ENCODE measurements around the gene PDZK1IP1.

The PDZK1IP1 gene

DNA sequence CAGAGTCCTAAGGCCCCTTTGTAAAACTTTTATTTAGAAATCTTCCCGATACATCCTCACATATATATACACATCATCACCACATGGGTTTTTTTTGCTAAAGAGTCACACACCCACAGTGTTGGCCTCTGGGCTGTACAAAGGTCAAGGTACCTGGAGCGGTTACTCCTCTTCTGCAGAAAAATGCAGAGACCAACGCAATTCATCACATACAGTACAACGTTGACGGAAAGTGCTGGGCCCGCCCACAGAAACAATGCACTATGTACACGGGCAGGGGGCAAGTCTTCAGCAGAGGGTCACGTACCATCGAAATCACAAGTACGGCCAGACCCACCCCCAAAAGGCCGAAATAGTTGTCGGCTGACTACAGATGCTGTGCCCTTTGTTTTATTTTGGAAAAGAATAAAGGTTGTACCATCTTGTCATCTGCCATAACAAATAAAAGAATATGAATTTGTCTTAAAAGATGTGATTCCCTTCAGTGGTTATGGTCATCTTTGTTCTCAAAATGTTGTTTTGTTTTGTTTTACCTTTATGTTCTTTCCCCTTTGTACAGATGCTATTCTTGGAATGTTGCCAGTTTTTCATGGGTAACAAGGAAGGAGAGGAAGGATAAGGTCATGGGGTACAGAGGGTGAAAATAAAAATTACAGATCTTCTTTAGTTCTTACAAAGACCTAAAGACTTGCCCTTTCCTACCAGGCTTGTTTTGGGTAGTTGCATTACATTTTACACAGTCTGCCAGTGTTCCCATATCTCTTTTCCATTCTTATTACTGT is 26.6 kb upstream of the PDZK1IP1 start:
- Mint-ChIP-seq H3K4me1 (no peaks in the 10 kb centered on the region), H3K27ac (ENCODE audit: low read depth) (no peak overlapping the region), H3K9me3 (no peaks in the 10 kb centered on the region), H3K4me3 (no peak overlapping the region), H3K36me3 (ENCODE audit: insufficient read depth) (no peaks in the 10 kb centered on the region), H3K27me3 (no peaks in the 10 kb centered on the region)
- DNase-seq (ENCODE audit: low spot score in 2 of 2) = no peak
- ATAC-seq (replicated peaks; ENCODE audit: extremely low read depth, poor library complexity, severe bottlenecking) = no peak

DNA sequence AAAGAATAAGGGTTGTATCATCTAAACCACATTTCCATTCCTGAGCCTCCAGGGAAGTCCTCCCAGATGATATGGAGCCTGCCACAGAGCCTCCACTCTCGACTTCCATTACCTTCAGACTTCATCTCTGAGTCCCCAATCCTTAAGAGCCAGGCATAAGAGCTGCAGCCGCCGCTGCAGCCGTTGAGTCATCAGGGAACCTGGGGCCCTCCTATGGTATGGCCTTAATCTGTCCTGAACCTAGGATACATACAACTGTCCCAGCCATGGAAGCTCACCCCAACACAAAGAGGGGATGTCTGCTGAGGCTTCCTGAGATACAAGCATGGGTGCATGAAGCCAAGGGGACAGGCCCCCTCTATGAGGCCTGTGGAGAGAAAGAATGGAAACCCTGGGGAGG is 25.9 kb upstream of the PDZK1IP1 start:
- H3K4me1 Mint-ChIP-seq = no peaks in the 10 kb centered on the region
- no peak overlapping the region for H3K27ac Mint-ChIP-seq (ENCODE audit: low read depth)
- H3K36me3 Mint-ChIP-seq (ENCODE audit: insufficient read depth) = no peaks in the 10 kb centered on the region
- ATAC-seq (replicated peaks; ENCODE audit: extremely low read depth, poor library complexity, severe bottlenecking) = no peak
- H3K27me3 Mint-ChIP-seq = peaks cover 3% of the 10 kb centered on the region
- no peak for DNase-seq (ENCODE audit: low spot score in 2 of 2)
- no peak overlapping the region for H3K4me3 Mint-ChIP-seq
- H3K9me3 Mint-ChIP-seq = no peaks in the 10 kb centered on the region

DNA sequence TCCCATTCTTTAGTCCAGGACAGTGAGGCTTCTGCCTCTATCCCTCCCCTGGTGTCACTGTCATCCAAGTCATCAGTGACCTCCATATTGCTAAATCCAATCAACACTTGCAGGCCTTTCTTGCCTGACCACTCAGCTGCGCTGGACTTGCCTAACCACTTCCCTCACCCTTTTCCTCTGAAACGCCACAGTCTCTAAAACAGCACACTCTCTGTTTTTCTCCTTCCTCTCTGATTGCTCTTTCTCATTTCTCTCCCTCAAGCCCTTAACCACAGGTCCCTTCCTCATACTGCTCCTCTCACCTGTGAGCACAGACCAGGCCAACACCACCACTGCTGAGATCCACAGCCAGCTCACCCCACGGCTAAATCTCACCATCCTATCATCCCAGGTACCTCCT is 24.7 kb upstream of the PDZK1IP1 start:
- Mint-ChIP-seq H3K27ac (ENCODE audit: low read depth) (no peak overlapping the region), H3K4me1 (no peaks in the 10 kb centered on the region), H3K27me3 (peaks cover 9% of the 10 kb centered on the region), H3K36me3 (ENCODE audit: insufficient read depth) (no peaks in the 10 kb centered on the region), H3K4me3 (no peak overlapping the region), H3K9me3 (no peaks in the 10 kb centered on the region)
- no peak for ATAC-seq (replicated peaks; ENCODE audit: extremely low read depth, poor library complexity, severe bottlenecking)
- DNase-seq (ENCODE audit: low spot score in 2 of 2) = no peak

DNA sequence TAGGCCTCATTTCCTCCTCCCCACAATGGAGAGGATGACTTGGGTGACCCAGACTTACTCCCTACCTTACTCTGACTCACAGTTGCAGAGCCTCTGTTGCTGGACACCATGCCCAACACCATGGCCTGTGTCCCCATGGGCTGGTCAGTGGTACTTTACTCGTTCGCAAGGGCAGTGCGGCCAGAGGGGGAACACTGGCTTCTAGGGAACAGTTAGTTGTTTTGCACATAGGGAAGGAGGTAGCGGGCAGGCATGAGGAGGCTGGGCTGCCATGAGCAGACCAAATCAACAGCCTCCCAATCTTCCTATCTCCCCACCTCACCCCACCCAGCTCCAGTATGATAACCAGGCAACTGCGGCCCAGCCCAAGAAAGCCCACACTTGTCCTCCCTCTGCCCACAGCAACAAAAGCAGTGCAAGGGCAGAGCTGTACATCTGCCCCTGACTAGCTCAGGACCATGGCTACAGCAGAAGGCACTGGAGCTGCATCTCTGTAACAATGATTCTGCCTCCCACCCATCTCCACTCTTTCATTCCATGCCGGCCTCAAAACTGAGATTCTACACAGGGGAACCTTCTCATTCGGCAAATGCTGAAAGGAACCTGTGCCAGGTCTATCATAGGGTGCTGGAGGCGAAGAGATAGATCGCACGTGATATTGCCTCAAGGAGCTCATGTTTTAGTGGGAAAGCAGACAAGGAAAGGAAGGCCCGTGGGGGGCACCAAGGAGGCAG is 23.6 kb upstream of the PDZK1IP1 start:
- DNase-seq (ENCODE audit: low spot score in 2 of 2) = no peak
- Mint-ChIP-seq H3K9me3 (no peaks in the 10 kb centered on the region), H3K36me3 (ENCODE audit: insufficient read depth) (no peaks in the 10 kb centered on the region), H3K4me1 (no peaks in the 10 kb centered on the region), H3K27me3 (peaks cover 18% of the 10 kb centered on the region), H3K4me3 (no peak overlapping the region), H3K27ac (ENCODE audit: low read depth) (no peak overlapping the region)
- no peak for ATAC-seq (replicated peaks; ENCODE audit: extremely low read depth, poor library complexity, severe bottlenecking)

- Mint-ChIP-seq H3K27me3 (peaks cover 18% of the 10 kb centered on the region), H3K4me1 (no peaks in the 10 kb centered on the region), H3K36me3 (ENCODE audit: insufficient read depth) (no peaks in the 10 kb centered on the region), H3K9me3 (no peaks in the 10 kb centered on the region), H3K4me3 (no peak overlapping the region), H3K27ac (ENCODE audit: low read depth) (no peak overlapping the region)
- ATAC-seq (replicated peaks; ENCODE audit: extremely low read depth, poor library complexity, severe bottlenecking) (no peak), DNase-seq (ENCODE audit: low spot score in 2 of 2) (no peak)
These were observed 22.9 kb upstream of the PDZK1IP1 start for GRCh38 chr1:47212636-47213229.

DNA sequence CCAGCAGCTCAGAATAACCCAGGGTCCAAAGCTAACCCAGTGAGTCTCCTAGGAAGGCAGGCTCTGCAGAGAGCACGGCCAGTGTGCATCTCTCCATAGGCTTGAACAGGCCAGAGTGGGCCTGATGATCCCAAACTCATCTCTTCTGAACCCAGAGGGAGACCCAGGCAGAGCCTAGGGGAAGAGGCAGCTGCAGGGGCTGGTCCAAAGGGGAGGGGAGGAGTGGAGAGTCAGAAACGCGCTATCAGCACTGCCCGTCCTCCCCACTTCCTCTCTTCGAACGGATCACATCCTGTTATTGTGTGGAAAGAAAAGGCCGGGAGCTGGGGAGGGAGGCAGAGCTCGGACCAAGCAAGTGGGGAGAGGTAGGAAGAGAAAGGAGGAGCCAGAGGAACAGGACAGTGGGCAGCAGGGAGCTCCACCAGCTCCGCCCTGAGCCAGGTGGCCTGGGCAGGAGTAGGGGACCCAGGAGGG is 22.0 kb upstream of the PDZK1IP1 start:
- H3K4me1 Mint-ChIP-seq = no peaks in the 10 kb centered on the region
- ATAC-seq (replicated peaks; ENCODE audit: extremely low read depth, poor library complexity, severe bottlenecking) = no peak

DNA sequence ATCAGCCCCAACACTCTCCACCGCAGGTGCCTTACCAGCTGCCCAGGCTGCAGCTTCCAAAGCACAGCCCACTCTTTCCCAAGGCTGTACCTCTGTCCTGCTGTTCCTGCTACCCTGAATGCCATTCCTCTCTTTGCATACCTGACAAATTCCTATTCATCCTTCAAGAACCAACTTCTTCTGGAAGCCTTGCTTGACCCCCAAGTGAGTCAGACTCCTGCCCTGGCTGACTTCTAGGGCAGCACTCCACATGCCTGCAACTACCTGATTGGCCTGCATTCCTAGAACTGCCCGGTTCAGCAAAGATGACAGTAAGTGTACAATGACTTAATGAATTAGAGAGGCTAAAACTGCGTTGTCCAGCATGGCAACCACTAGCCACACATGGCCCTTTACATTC is 20.8 kb upstream of the PDZK1IP1 start:
- H3K36me3 Mint-ChIP-seq (ENCODE audit: insufficient read depth) = no peaks in the 10 kb centered on the region
- peaks cover 30% of the 10 kb centered on the region for H3K27me3 Mint-ChIP-seq

More for the DNA sequence above, 22.0 kb upstream of the PDZK1IP1 start:
- Mint-ChIP-seq H3K9me3 (no peaks in the 10 kb centered on the region), H3K36me3 (ENCODE audit: insufficient read depth) (no peaks in the 10 kb centered on the region), H3K4me3 (no peak overlapping the region), H3K27me3 (peaks cover 18% of the 10 kb centered on the region), H3K27ac (ENCODE audit: low read depth) (no peak overlapping the region)
- no peak for DNase-seq (ENCODE audit: low spot score in 2 of 2)

DNA sequence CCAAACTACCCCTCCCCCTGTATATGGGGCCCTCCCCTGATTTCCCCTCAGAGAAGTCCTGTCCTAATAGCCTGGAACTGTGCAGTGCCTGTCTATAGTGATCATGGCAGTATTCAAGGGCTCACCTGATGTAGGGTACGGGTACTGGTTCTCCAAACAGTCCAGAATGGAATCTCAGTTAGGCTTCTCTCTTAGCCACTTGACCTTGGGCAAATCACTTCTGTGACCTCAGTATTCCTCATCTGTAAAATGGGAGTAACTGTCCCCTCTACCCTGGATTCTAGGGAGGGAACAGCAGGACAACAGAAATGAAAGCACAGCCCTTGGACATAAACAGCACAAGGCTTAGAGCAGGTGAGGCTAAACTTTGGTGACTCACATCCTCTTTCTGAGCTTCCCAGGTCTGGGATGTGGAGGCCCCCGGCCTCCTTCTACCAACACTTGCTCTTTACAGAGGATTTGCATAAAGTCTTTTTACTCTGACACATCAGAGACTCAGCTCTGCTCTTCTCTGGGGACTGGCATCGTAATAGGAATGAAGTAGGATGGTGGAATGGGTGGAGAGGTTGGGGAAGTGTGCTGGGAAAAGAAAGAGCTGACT is 20.0 kb upstream of the PDZK1IP1 start:
- Mint-ChIP-seq H3K4me1 (no peaks in the 10 kb centered on the region), H3K36me3 (ENCODE audit: insufficient read depth) (no peaks in the 10 kb centered on the region), H3K9me3 (no peaks in the 10 kb centered on the region), H3K4me3 (no peak overlapping the region), H3K27ac (ENCODE audit: low read depth) (no peak overlapping the region), H3K27me3 (peaks cover 37% of the 10 kb centered on the region)
- no peak for ATAC-seq (replicated peaks; ENCODE audit: extremely low read depth, poor library complexity, severe bottlenecking)
- DNase-seq (ENCODE audit: low spot score in 2 of 2) = no peak

More for the DNA sequence above, 20.8 kb upstream of the PDZK1IP1 start:
- Mint-ChIP-seq H3K27ac (ENCODE audit: low read depth) (no peak overlapping the region), H3K9me3 (no peaks in the 10 kb centered on the region), H3K4me3 (no peak overlapping the region), H3K4me1 (no peaks in the 10 kb centered on the region)
- DNase-seq (ENCODE audit: low spot score in 2 of 2) (no peak), ATAC-seq (replicated peaks; ENCODE audit: extremely low read depth, poor library complexity, severe bottlenecking) (no peak)

DNA sequence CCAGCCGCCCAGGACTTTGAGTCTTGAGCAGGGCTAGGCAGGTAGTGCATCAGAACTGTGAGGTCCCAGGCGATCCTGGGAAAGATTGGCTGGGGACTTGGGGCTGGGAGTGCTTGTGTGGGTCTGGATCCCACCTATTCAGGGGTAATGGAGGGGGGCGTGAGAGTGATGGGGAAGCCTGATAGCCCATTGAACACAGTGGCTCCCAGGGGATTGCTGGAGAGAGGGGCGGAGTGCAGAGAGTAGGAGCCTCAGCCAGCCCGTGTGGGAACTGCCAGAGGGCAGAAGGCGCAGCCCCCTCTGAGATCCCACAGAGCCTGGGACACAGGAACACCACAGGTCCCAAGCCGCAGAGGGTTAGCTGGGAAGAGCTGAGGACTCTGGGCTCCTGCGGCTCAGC is 19.3 kb upstream of the PDZK1IP1 start:
- DNase-seq (ENCODE audit: low spot score in 2 of 2) (no peak), ATAC-seq (replicated peaks; ENCODE audit: extremely low read depth, poor library complexity, severe bottlenecking) (no peak)
- Mint-ChIP-seq H3K36me3 (ENCODE audit: insufficient read depth) (no peaks in the 10 kb centered on the region), H3K4me3 (no peak overlapping the region), H3K27me3 (peaks cover 44% of the 10 kb centered on the region), H3K9me3 (no peaks in the 10 kb centered on the region), H3K4me1 (no peaks in the 10 kb centered on the region), H3K27ac (ENCODE audit: low read depth) (no peak overlapping the region)

- no peak overlapping the region for H3K27ac Mint-ChIP-seq (ENCODE audit: low read depth)
- DNase-seq (ENCODE audit: low spot score in 2 of 2) (no peak), ATAC-seq (replicated peaks; ENCODE audit: extremely low read depth, poor library complexity, severe bottlenecking) (no peak)
- no peaks in the 10 kb centered on the region for H3K9me3 Mint-ChIP-seq
- H3K27me3 Mint-ChIP-seq = peaks cover 51% of the 10 kb centered on the region
- no peaks in the 10 kb centered on the region for H3K36me3 Mint-ChIP-seq (ENCODE audit: insufficient read depth)
- H3K4me3 Mint-ChIP-seq = no peak overlapping the region
- H3K4me1 Mint-ChIP-seq = no peaks in the 10 kb centered on the region
These were observed 18.6 kb upstream of the PDZK1IP1 start for GRCh38 chr1:47208374-47208850.

- ATAC-seq (replicated peaks; ENCODE audit: extremely low read depth, poor library complexity, severe bottlenecking) = no peak
These were observed 18.1 kb upstream of the PDZK1IP1 start for GRCh38 chr1:47207803-47208373.

DNA sequence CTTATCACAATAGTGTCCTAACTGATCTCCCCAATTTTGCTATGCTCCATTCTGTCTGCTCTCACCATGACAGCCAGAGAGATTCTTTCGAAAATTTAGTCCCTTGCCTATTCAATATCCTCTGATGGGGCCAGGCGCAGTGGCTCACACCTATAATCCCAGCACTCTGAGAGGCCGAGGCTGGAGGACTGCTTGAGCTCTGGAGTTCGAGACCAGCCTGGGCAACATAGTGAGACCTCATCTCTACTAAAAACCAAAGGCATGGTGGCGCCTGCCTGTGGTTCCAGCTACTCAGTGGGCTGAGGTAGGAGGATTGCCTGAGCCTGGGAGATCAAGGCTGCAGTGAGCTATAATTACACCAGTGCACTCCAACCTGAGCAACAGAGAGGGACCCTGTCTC is 16.1 kb upstream of the PDZK1IP1 start:
- DNase-seq (ENCODE audit: low spot score in 2 of 2) (no peak), ATAC-seq (replicated peaks; ENCODE audit: extremely low read depth, poor library complexity, severe bottlenecking) (no peak)
- H3K27me3 Mint-ChIP-seq = peaks cover 57% of the 10 kb centered on the region
- no peaks in the 10 kb centered on the region for H3K4me1 Mint-ChIP-seq
- H3K9me3 Mint-ChIP-seq = no peaks in the 10 kb centered on the region
- no peaks in the 10 kb centered on the region for H3K36me3 Mint-ChIP-seq (ENCODE audit: insufficient read depth)
- no peak overlapping the region for H3K4me3 Mint-ChIP-seq
- H3K27ac Mint-ChIP-seq (ENCODE audit: low read depth) = no peak overlapping the region

More at GRCh38 chr1:47207803-47208373, 18.1 kb upstream of the PDZK1IP1 start:
- Mint-ChIP-seq H3K4me3 (no peak overlapping the region), H3K4me1 (no peaks in the 10 kb centered on the region), H3K27ac (ENCODE audit: low read depth) (no peak overlapping the region), H3K9me3 (no peaks in the 10 kb centered on the region), H3K27me3 (peaks cover 56% of the 10 kb centered on the region), H3K36me3 (ENCODE audit: insufficient read depth) (no peaks in the 10 kb centered on the region)
- no peak for DNase-seq (ENCODE audit: low spot score in 2 of 2)

All from central memory CD8-positive, alpha-beta T cell (primary cell).